ENCODE measurements around the gene ANKRD52. TPM values are rescaled to one million over a fixed set of nuclear protein-coding genes. Genes with fewer than 3 reads are reported as not detected.
A peak's percentile ranks its signal among the peaks of the same experiment; 100 is the strongest.
"Not testable (repeated sequence)": the region's sequence is repeated elsewhere in the genome, so short reads cannot be mapped to it uniquely, and the experiment has no call there.

The ANKRD52 gene
- polyA plus RNA-seq, 12 donors: 12.6 to 25.2 (median 17.7) TPM; not detected in 1

DNA sequence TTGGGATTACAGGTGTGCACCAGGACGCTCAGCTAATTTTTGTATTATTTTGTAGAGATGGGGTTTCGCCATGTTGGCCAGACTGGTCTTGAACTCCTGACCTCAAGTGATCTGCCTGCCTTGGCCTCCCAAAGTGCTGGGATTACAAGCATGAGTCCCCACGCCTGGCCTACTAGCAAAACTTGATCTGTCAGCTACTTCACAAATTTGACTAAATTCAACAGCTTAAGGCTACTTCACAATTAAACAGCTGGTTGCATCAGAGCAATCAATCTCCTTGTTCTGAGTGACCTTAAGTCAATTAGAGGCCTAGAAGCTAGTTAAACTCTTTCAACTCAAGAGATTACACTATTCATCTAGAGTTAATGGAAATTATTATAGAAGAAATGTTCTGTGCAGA is 20.7 kb upstream of the ANKRD52 start:
- no peak for DNase-seq

DNA sequence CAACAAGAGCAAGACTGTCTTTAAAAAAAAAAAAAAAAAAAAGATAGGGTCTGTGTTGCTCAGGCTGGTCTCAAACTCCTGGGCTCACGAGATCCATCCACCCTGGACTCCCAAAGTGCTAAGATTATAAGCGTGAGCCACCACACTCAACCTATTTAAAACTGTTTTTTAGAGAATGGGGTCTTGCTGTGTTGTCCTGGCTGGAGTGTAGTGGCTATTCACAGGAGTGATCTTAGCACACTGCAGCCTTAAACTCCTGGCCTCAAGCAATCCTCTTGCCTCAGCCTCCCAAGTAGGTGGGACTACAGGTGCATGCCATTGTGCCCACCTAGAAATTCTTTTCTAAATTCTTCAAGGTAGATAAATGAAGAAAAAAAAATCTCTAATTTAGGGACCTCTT is 16.1 kb upstream of the ANKRD52 start:
- no peak for DNase-seq

DNA sequence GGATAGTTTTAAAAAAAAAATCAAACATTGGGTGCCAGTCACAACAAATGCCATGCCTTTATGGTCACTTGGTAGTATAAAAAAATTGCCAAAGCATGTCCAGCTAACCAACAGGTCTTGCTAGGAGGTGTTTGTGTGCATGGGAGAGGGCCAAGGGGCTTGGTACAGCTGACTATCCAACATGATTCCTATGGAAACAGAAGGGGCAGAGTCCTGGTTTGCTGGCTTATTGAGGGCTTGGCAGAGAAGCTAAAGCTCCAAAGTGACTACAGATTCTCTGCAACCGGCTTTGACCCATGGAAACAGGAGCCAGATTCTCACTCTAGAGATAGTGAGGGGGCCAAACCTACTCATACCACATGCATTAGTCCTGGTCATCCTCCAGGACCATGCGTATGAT is 14.3 kb upstream of the ANKRD52 start:
- DNase-seq: not testable (repeated sequence)

DNA sequence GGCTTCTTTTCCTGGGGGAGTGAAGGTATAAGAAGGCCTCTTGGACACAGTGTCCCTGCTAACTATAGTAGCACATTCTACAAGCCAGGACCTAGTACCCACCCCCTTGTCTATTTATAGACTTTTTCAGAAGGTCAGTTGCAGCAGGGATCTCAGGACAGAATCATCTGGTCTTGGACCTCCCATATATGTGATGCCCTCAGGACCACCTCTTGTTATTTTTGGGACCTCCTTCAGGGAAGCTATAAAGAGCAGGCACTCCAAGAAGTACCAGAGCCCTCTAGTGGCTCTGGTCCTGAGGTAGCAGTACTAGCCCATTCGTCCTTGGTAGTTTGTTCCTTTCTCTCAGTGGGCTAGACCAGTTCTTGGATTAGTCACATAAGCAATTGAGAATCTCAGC is 12.8 kb upstream of the ANKRD52 start:
- DNase-seq: no peak

DNA sequence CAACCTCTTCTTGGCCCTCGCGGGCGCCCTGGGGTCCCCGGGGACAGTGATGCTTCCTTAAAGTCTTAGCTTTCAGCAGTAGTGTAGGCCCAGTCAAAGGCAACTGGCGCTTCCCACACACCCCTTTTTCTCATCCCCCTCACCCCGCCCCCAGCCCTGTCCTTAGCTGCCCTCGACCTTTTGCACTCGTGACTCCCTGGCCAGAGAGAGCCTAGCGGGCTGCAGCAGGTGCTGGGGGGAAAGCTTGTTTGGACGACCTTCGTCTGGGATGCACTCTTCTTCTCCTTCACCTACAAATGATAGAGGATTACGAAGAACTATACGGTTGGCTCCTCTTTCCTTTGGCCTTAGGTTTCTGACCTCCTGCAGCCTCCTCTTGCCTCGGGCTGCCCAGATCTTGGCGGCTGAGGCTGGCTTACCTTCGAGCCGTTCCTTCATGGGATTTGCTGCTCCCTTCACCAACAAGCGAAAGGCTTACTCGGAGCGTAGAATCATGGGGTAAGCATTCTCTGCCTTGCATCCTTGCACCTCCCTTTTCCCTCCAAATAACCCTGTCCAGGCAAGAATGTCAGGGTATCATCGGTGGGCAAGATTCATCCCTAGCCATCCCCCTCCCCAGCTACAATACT is 9.4 kb upstream of the ANKRD52 start:
- no peak for DNase-seq

DNA sequence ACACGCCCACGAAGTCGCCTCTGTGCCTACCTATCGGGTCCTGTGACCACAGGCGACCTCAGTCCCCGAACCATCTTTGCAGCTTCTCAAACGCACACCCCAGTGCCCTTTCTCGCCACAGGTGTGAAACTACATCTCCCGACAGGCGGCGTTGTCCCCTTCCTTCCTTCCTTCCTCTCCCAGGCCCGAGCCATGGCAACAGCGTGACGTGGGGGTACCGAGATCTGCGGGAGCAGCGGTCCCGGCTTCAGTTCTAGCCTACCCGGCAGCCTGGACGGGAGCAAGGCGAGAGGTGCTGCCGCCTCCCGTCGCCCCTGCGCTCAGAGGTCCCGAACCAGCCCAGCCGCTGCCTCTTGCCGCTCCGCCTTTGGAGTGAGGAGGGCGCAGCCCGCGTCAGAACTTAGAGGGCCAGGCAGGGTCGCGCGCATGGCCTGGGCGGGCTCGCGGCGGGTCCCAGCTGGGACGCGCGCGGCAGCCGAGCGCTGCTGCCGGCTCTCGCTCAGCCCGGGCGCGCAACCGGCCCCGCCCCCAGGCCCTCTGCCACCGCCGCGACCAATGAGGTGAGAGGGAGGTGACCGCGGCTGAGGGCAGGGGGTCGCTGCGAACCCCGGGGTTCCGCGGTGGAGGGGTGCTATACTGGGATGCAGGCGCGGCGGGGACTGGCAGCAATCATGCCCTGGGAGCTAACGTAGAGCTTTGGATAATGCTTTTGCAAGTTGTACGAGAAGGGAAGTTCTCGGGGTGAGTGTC is 8.7 kb upstream of the ANKRD52 start, which contains the start of gene COQ10A:
Gene COQ10A, plus strand, starts transcription at position 250 of the 750 bp plus-strand sequence. Its CDS starts 177 bp downstream, at position 427.
- peak; percentile 91 for DNase-seq

DNA sequence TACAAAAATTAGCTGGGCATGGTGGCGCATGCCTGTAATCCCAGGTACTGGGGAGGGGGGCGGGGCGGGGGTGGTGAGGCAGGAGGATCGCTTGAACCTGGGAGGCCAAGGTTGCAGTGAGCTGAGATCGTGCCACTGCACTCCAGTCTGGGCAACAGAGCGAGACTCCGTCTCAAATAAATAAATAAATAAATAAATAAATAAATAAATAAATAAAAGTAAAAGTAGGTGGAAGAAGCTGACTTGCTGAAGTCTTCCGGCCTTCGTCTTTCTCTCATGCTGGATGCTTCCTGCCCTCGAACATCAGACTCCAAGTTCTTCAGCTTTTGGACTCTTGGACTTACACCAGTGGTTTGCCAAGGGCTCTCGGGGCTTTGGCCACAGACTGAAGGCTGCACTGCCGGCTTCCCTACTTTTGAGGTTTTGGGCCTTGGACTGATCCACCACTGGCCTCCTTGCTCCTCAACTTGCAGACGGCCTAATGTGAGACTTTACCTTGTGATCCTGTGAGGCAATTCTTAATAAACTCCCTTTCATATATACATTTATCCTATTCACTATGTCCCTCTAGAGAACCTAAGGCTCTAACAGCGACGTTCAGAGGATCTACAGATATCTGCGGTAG is 8.0 kb upstream of the ANKRD52 start:
- DNase-seq: not testable (repeated sequence)

DNA sequence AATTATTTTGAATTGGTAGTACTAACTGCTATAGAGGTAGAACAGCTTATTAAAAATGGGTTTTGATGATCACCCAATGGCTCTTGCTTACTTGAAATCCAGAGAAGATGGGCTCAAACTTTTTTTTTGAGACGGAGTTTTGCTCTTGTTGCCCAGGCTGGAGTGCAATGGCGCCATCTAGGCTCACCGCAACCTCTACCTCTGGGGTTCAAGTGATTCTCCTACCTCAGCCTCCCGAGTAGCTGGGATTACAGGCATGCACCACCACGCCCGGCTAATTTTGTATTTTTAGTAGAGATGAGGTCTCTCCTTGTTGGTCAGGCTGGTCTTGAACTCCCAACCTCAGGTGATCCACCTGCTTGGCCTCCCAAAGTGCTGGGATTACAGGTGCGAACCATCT is 4.8 kb upstream of the ANKRD52 start:
- DNase-seq: not testable (repeated sequence)

DNA sequence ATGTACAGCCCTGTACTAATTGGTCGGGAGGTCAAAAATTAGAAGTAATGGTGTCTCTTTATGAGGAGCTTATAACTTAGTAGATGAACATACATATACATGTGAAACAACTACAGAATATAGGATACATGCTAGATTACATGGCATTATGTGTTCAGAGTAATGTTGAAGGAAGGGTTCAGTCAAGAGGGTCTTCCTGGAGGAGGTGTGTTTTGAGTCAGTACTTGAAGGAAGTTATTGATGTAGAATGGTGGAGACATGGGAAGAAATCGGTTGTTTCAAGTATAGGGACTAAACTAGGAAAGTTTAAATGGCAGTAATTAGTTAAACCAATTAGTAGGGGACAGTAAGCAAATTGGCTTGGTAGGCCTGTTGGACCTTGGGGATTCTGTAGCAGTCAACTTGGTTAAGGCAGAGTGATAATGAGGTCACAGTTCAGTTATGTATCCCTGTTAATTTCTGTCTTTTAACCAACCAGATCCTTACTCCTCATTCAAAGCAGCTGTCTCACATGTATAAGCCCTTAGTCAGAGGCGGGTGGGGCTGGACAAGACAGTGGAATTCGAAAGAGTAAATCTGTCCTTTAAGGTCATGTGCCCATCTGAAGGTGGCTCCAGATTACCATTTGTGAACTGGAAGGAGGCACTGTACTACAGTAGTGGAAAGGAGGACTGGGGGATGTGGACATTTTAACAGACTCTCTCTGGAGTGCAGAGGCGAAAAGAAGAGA is 3.5 kb upstream of the ANKRD52 start:
- no peak for DNase-seq

DNA sequence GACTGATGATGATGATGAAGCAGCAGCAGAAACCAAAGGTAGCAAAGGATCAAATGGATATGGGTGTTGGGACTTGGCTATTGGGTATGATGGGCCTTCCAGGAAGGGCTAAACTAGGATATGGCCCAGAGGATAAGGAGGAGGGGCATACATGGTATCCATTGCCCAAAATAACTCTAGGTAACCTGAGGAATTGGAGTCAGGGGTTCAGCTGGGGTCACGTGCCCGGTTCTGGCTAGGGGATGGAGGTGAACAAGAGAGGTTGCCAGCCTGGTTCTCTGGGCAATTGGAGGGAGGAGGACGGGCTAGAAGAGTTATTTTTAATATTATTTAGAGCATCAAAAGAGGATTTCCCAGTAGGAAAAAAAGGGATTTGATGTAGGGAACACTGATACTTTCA is 2.7 kb upstream of the ANKRD52 start:
- no peak for DNase-seq

DNA sequence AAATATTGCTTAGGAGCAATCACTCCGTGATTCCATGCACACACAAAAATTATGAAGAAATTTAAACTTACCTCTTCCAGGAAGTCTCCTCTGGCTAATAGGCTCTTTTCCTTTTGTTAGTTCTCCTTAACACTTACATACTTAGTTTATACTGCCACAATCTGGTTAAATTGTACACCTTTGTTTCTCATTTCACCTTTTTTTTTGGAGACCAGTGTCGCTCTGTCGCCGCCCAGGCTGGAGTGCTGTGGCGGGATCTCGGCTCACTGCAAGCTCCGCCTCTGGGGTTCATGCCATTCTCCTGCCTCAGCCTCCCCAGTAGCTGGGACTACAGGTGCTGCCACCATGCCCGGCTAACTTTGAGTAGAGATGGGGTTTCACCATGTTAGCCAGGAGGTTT is 2.2 kb upstream of the ANKRD52 start:
- no peak for DNase-seq

DNA sequence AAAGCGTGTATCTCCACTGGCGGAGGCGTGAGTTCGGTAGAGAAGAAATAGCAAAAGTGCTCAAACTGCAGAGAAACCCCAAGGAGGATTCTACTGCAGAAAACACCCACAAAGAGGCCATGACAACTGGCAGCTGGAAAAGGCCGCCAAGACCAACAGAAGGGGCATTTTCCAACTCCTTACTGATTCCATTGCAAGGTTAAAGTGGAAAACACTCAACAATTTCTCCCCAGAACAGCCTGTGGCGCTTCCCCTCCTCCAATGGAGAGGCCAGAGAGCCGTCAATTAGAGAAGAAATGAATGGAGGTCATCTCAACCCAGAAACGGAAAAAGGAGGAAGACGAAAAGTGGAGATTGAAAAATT is 618 bp upstream of the ANKRD52 start:
- DNase-seq: no peak

DNA sequence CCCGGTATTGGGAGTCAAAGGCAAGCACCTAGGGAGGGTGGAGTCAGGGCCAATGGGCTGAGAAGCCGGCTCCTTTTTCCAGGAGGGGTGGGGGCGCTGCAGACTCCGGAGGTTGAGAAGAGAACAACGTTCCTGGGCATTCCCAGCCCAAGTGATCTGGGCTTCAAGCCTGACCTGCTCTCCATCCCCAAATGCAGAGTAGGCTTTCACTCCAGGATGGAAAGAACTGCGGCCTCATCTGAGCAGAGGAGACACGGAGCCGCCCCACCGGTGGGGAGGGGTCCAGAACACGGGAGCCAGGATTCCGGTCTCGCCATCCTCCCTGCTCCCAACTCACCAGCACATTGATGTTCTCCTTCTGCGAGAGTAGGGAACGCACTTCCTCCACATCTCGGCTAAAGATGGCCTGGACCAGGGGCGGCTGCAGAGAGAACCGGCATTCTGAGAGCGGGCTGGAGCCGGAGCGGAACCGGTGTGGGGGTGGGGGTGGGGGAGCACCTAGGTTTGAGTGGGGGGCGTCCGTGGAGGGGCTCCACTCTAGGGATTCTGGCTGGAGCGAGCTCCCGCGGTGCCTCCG is 605 bp downstream of the ANKRD52 start:
- DNase-seq: peak; percentile 23

DNA sequence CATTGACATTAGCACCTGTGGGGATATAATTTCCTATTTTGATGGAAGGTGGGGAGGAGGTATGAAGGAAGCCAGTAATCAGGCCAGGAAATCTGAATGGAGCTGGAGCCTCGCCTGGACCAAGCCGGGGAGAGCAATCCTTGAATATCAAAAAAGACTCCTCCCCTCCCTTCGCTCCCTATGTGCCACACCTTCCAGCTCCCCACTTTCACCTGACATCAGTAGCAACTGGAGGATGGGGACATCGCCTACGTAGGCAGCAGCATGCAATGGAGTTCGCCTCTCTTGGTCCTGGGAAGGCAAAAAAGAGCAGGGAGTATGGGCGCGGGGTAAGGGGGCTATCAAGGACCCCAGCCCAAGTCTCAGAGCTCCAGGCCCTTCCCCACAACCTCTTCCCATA is 1.1 kb downstream of the ANKRD52 start:
- no peak for DNase-seq

DNA sequence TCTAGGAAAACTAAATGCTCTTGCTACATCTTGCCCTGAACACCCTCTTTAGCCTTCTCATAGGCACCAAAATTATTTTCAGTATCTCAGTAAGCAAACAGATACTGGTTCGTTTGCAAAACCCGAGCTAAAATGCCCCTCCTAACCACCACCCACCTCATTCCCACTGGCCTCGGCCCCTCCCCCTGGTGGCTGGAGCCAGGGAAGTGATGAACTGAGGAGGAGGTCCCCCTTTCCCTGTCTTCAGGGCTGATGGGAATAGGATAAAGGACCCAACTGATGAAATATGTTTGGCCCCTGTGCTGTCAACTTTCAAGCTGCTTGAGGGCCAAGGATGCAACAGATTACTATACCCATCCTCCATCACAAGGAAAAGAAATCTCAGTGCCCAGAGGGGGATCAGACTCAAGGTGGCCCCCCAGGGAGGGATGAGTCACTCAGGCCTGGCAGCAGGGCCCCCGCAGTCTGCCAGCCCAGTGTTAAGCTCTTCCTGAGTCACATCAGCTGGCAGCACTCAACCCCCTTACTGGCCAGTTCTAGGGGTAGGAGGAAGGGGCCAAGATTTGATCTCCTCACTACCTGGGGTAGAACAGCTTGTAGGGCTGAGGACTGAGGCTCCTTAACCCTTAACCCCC is 1.7 kb downstream of the ANKRD52 start:
- no peak for DNase-seq

DNA sequence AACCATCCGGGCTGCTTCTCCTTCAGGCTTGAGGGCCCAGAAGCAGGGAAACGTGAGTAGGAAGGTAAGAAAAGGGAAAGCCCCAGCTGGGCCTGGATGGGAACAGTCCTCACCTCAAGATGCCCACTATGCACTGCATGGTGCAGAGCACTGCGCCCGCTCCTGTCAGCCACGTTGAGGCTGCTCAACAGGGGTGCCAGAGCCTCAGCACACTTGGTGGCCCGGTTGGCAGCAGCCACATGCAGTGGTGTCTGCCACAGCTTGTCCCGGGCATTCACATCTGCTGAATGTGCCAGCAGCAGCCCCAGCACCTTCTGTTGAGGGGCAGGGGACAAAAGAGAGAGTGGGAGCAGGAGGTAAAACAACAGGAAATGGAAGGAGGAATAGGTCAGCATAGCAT is 2.5 kb downstream of the ANKRD52 start:
- no peak for DNase-seq

DNA sequence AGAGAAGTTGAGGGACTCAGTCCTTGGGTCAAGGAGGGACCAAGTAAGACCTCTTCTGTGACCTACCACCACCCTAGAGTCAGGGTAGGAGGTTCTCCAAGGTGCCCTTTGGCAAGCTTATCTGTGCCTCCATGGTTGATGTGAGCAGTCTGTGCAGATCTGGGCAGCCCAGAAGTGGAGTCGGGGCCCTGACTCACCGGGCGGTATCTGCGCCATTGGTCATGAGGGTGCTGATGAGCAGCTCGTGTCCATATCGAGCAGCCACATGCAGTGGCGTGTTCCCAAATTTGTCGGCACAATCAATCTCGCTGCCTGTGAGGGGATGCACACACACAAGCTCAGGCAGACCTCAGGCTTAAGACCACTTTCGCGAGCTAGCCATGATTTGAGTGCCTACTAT is 5.1 kb downstream of the ANKRD52 start:
- DNase-seq: no peak

DNA sequence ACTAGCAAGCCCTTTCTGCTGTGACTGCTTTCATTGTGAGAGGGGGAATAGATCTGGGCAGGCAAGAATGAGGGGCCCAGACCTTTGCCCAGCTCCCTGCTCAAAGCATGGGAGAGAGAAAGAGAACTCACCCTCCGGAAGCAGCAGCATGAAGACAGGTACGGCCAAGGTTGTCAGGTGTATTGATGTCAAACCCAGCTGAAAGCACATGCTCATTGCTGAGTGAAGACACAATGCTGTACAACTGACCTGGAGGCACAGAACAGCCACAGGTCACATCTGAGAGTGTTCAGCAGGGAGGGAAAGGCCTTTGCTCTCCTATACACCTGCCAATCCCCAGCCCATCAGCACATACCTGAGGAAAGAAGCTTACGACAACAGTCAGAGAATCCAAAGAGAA is 5.5 kb downstream of the ANKRD52 start:
- DNase-seq: no peak

DNA sequence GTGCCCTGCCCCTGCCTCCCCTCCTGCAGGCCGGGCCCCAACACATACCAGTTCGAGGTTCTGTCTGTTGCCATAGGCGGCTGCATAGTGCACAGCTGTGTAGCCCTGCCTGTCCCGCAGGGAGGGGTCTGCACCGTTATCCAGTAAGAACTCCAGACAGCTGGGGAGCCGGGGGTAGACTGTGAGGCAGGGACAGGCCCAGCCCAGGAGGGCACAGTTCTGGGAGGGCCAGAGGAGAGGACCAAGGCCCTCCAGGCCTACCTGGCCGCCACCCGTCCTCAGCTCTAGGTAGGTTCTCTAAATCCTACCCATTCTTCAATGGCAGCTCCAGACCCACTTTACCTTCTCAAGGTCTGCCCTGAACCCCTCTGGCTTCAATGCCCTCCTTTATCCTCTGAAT is 9.5 kb downstream of the ANKRD52 start:
- DNase-seq: no peak

DNA sequence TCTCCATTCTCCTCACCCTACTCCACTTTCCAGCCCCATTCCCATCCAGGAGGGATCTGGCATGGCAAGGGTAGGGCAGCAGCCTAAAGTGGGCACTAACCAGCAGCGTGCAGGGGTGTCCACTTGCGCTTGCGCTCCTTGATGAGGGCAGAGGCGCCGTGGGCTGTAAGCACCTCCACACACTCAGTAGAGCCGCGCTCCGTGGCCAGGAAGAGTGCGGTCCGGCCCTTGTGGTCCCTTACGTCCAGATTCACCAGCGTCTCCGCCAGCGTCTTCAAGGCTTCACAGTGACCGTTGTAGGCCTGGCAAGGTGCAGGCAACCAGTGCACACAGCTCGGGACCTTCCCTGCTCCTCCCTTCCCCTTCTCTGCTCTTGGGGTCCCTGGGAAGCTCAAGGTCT is 10.3 kb downstream of the ANKRD52 start:
- no peak for DNase-seq

DNA sequence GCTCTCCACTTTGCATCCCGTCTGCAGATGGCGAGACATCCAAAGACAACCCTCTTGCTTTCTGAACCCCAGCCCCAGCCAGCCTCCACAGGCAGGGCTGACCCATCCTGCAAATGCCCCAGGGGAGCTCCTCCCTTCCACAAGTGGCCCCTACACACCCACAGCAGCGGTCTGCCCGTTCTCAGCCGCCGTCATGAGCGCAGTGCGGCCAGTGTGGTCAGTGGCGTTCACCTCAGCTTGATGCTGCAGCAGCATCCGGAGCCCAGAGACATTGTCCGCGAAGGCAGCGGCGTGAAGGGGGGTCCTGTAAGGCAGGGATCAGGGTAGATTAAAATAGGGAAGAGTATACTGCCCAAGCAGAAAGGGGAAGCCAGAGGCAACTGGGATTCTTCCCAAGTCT is 13.7 kb downstream of the ANKRD52 start:
- no peak for DNase-seq

DNA sequence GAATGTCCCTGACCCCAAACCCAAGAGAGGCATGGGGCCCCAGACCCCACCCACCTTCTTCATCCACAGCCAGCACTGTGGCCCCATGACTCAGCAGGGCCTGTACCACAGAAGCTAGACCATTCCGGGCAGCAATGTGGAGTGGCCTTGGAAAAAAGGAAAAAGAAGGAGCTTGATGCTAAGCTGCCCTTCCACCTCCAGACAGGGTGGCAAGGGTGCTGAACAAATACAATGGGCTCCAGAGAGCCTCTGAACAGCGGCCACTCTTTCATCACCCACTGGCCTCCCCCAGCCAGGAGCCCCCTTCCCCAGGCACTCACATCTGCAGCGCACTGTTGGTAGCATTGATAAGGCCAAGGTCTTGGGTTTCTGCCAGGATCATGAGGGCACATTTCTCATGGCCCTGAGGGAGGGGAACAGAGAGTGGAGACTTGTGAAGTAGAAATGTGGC is 14.4 kb downstream of the ANKRD52 start:
- no peak for DNase-seq

Data from muscle of arm (tissue), 12 donors.